CD4-positive, alpha-beta T cell (primary cell): ENCODE measurements around the gene GALNT14. TPM values are rescaled to one million over a fixed set of nuclear protein-coding genes. Genes with fewer than 3 reads are reported as not detected.

ENCODE experiments used
- ATAC-seq: fragments of 200-7000 bp; cut with Tn5 transposase; one replicate; pipeline ENCODE4 v1.10.0; 2022; ENCODE audit warnings: mild to moderate bottlenecking; ENCODE audit not compliant: poor library complexity
- CTCF ChIA-PET: fragments of 350-600 bp; sonication (Branson Sonifier 250); formaldehyde crosslinking; loops from one replicate; lab custom pipeline; 2021; ENCODE audit warnings: antibody characterized with exemption, inconsistent platforms; lab: Charles Lee
- POLR2A ChIA-PET: fragments of 350-600 bp; sonication (Branson Sonifier 250); formaldehyde crosslinking; loops from one replicate; lab custom pipeline; 2021; ENCODE audit warnings: antibody characterized with exemption, inconsistent platforms; lab: Charles Lee
- DNase-seq, 14 experiments: peaks; one replicate each; pipeline ENCODE4 v3.0.0-alpha.2; 2013 to 2020; ENCODE audit warnings: mixed read lengths in 2 of 14
- H3K27ac ChIP-seq, 2 donors: one replicate each; pipeline versions ENCODE4 v1.5.1 to v1.7.0; 2013; ENCODE audit warnings: low read length in 2 of 2, low read depth in 1 of 2, mild to moderate bottlenecking in 1 of 2
- H3K27me3 ChIP-seq, 2 experiments: 1 replicate in 1 of 2; 2 replicates in 1 of 2; pipeline versions ENCODE4 v1.6.1 to v1.7.0; 2013; ENCODE audit warnings: low read length in 2 of 2, control low read depth in 1 of 2, mild to moderate bottlenecking in 1 of 2, moderate library complexity in 1 of 2; ENCODE audit not compliant: insufficient read depth in 2 of 2, control insufficient read depth in 1 of 2
- H3K36me3 ChIP-seq: one replicate; pipeline ENCODE4 v1.6.1; 2013; ENCODE audit warnings: low read length, control low read depth; ENCODE audit not compliant: insufficient read depth
- H3K4me1 ChIP-seq: one replicate; pipeline ENCODE4 v1.6.1; 2013; ENCODE audit warnings: low read length, control low read depth; ENCODE audit not compliant: insufficient read depth
- H3K4me3 ChIP-seq: one replicate; pipeline ENCODE4 v1.5.1; 2013; ENCODE audit warnings: mild to moderate bottlenecking, low read length, moderate library complexity
- H3K9me3 ChIP-seq, 2 experiments: 1 replicate in 1 of 2; 2 replicates in 1 of 2; pipeline versions ENCODE4 v1.6.1 to v1.7.0; 2013; ENCODE audit warnings: low read length in 2 of 2, mild to moderate bottlenecking in 2 of 2, control low read depth in 1 of 2, moderate library complexity in 1 of 2; ENCODE audit not compliant: control insufficient read depth in 1 of 2, insufficient read depth in 1 of 2
- H3K27ac Mint-ChIP-seq: one replicate; pipeline ENCODE4 v1.8.0; 2020; ENCODE audit warnings: mixed read lengths
- H3K27me3 Mint-ChIP-seq: one replicate; pipeline ENCODE4 v1.8.0; 2021; ENCODE audit warnings: mixed read lengths
- H3K36me3 Mint-ChIP-seq: one replicate; pipeline ENCODE4 v1.8.0; 2021; ENCODE audit warnings: low read depth, mixed read lengths
- H3K4me1 Mint-ChIP-seq: one replicate; pipeline ENCODE4 v1.8.0; 2021; ENCODE audit warnings: low read depth, mixed read lengths
- H3K4me3 Mint-ChIP-seq: one replicate; pipeline ENCODE4 v1.8.0; 2020; ENCODE audit warnings: mild to moderate bottlenecking, mixed read lengths
- H3K9me3 Mint-ChIP-seq: one replicate; pipeline ENCODE4 v1.8.0; 2020; ENCODE audit warnings: mixed read lengths
- CTCF ChIP-seq: fragments of 200-600 bp; IDR thresholded peaks from one replicate; pipeline ENCODE4 v1.8.0; 2022; ENCODE audit warnings: antibody characterized with exemption, mild to moderate bottlenecking
- intact Hi-C, 2 experiments: fragments of 100-400 bp; cut with DNase I in 1 of 2; cut with micrococcal nuclease in 1 of 2; formaldehyde crosslinking; loops; one replicate each; pipeline versions ENCODE4 v1.15.1 to v1.9.0; 2023 to 2025; cut with DNase I, micrococcal nuclease
- total RNA-seq, 174 experiments: library from RNA in 2 of 174; stranded (reverse) in 2 of 174; gene quantifications; one replicate each; pipeline ENCODE4 v1.2.3 and lab custom pipeline; 2021 to 2026

The GALNT14 gene
- total RNA-seq, 2 experiments from 2014 or later = not detected

- H3K27me3 Mint-ChIP-seq = peaks cover 12% of the 10 kb centered on the region
- no peak for ATAC-seq
- no peaks in the 10 kb centered on the region for H3K36me3 Mint-ChIP-seq
- intact Hi-C loops = no loop called here
- no peak overlapping the region for H3K27ac ChIP-seq
- ChIA-PET POLR2A (no interaction called here), CTCF (no interaction called here)
- H3K27me3 ChIP-seq = peaks cover 2 to 3% of the 10 kb centered on the region in 2 experiments
- no peak overlapping the region for H3K4me3 ChIP-seq
- H3K4me1 ChIP-seq = no peaks in the 10 kb centered on the region
- DNase-seq = no peak
- no peak overlapping the region for H3K27ac Mint-ChIP-seq
- TF ChIP-seq CTCF = no peak
- no peak overlapping the region for H3K4me3 Mint-ChIP-seq
- no peaks in the 10 kb centered on the region for H3K4me1 Mint-ChIP-seq
- no peaks in the 10 kb centered on the region for H3K36me3 ChIP-seq
- H3K9me3 ChIP-seq = no peaks in the 10 kb centered on the region
- no peaks in the 10 kb centered on the region for H3K9me3 Mint-ChIP-seq
These were observed 51.6 kb downstream of the GALNT14 start for GRCh38 chr2:31086590-31086989.

GRCh38 chr2:31083234-31083993 is 54.8 kb downstream of the GALNT14 start:
- ATAC-seq (no peak), DNase-seq (no peak)
- H3K4me1 Mint-ChIP-seq = no peaks in the 10 kb centered on the region
- no peaks in the 10 kb centered on the region for H3K36me3 Mint-ChIP-seq
- no peaks in the 10 kb centered on the region for H3K9me3 Mint-ChIP-seq
- Histone ChIP-seq H3K9me3 (no peaks in the 10 kb centered on the region), H3K36me3 (no peaks in the 10 kb centered on the region), H3K27me3 (peaks cover 2 to 3% of the 10 kb centered on the region in 2 experiments), H3K4me1 (no peaks in the 10 kb centered on the region), H3K4me3 (no peak overlapping the region), H3K27ac (no peak overlapping the region)
- H3K4me3 Mint-ChIP-seq = no peak overlapping the region
- intact Hi-C loops = no loop called here
- CTCF ChIA-PET = no interaction called here
- H3K27ac Mint-ChIP-seq = no peak overlapping the region
- H3K27me3 Mint-ChIP-seq = peaks cover 16% of the 10 kb centered on the region
- POLR2A ChIA-PET = no interaction called here
- TF ChIP-seq CTCF = no peak

GRCh38 chr2:31082002-31082401 is 56.2 kb downstream of the GALNT14 start:
- Histone ChIP-seq H3K27me3 (peaks cover 0 to 2% of the 10 kb centered on the region in 2 experiments), H3K36me3 (no peaks in the 10 kb centered on the region), H3K9me3 (no peaks in the 10 kb centered on the region), H3K4me1 (no peaks in the 10 kb centered on the region), H3K27ac (no peak overlapping the region), H3K4me3 (no peak overlapping the region)
- Mint-ChIP-seq H3K36me3 (no peaks in the 10 kb centered on the region), H3K27me3 (peaks cover 17% of the 10 kb centered on the region), H3K4me1 (no peaks in the 10 kb centered on the region), H3K27ac (no peak overlapping the region), H3K9me3 (no peaks in the 10 kb centered on the region), H3K4me3 (no peak overlapping the region)
- CTCF ChIA-PET = no interaction called here
- POLR2A ChIA-PET = no interaction called here
- intact Hi-C loops = no loop called here
- no peak for TF ChIP-seq CTCF
- ATAC-seq = no peak
- DNase-seq = no peak
